ENCODE data around the gene RTTN. TPM values are rescaled to one million over a fixed set of nuclear protein-coding genes. Genes with fewer than 3 reads are reported as not detected.

The RTTN gene
- polyA plus RNA-seq, 1 of the 3 experiments (the other 2 are of a cell fraction) = 4.7 TPM

GRCh38 chr18:70148039-70148938 is 57.2 kb downstream of the RTTN start (continued):
- TF ChIP-seq, protein P1, sequence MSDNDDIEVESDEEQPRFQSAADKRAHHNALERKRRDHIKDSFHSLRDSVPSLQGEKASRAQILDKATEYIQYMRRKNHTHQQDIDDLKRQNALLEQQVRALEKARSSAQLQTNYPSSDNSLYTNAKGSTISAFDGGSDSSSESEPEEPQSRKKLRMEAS (IDR thresholded peaks at IDR 0.05; ENCODE audit: low read depth) = no peak
- TF ChIP-seq, protein P2, sequence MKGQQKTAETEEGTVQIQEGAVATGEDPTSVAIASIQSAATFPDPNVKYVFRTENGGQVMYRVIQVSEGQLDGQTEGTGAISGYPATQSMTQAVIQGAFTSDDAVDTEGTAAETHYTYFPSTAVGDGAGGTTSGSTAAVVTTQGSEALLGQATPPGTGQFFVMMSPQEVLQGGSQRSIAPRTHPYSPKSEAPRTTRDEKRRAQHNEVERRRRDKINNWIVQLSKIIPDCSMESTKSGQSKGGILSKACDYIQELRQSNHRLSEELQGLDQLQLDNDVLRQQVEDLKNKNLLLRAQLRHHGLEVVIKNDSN (IDR thresholded peaks at IDR 0.05; ENCODE audit: borderline replicate concordance, low read depth) = no peak

DNA sequence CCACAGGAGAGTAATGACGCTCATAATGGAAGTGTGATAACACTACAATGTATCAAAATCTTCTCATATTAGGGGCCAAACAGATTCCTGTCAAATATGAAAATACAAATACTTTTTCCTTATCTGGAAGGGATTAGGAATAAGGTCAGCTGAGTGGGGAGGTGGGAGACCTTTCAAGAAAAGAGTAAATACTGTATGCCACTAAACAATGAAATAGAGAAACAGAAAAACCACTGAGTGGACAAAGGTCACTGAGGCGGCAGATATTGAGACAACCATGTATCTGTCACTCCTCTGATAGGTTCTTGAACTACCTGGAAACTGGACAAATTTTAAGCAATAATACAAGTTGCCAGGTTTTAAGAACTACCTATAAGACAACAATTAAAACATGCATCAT is 59.3 kb downstream of the RTTN start:
- H3K4me3 ChIP-seq (ENCODE audit: low read depth in 2 of 2, low read length in 1 of 2) = no peak overlapping the region
- 97% methylated on average over 2 of the region's 2 CpGs for WGBS (ENCODE audit: low lambda C conversion rate)
- peaks cover 9% of the 10 kb centered on the region in 2 experiments for H3K36me3 ChIP-seq (replicated peaks in 1 of 2; ENCODE audit: control insufficient read depth in 1 of 2, insufficient read depth in 2 of 2, low read length in 1 of 2)
- ChIA-PET CTCF (no interaction called here), POLR2A (no interaction called here)
- H3K27ac ChIP-seq (ENCODE audit: low read depth in 2 of 2, low read length in 1 of 2) = no peak overlapping the region
- H3K27me3 ChIP-seq (ENCODE audit: insufficient read depth) = no peaks in the 10 kb centered on the region
- no peak overlapping the region for H3K4me2 ChIP-seq
- H3K9me3 ChIP-seq = no peaks in the 10 kb centered on the region
- H3K4me1 ChIP-seq (ENCODE audit: control insufficient read depth in 1 of 2, insufficient read depth in 2 of 2, low read depth in 1 of 2, low read length in 1 of 2) = no peaks in the 10 kb centered on the region; a peak in 1 of 4 replicates
- H4K20me1 ChIP-seq (ENCODE audit: insufficient read depth) = no peaks in the 10 kb centered on the region
- no peak overlapping the region for H2AFZ ChIP-seq (ENCODE audit: low read depth)
- no peaks in the 10 kb centered on the region for H3F3A ChIP-seq (replicated peaks; ENCODE audit: insufficient read depth)
- TF ChIP-seq GABPA (IDR thresholded peaks at IDR 0.05; ENCODE audit: low read depth) = no peak
- TF ChIP-seq REST (IDR thresholded peaks at IDR 0.05; ENCODE audit: low read depth, low read length) = no peak
- no peak for TF ChIP-seq ELF1 (IDR thresholded peaks at IDR 0.05)
- no peak for TF ChIP-seq MEF2A (IDR thresholded peaks at IDR 0.05; ENCODE audit: borderline replicate concordance, low read depth)
- TF ChIP-seq SMC3 (IDR thresholded peaks at IDR 0.05; ENCODE audit: low read depth, low read length) = no peak
- TF ChIP-seq SIN3A (IDR thresholded peaks at IDR 0.05; ENCODE audit: borderline replicate concordance, low read depth, low read length) = no peak
- no peak for TF ChIP-seq MXI1 (IDR thresholded peaks at IDR 0.05; ENCODE audit: low read depth, low read length)
- H3K79me2 ChIP-seq (ENCODE audit: insufficient read depth) = no peaks in the 10 kb centered on the region
- no peak overlapping the region for H3K9ac ChIP-seq
- no peaks in the 10 kb centered on the region for H3K9me2 ChIP-seq
- DNase-seq = no peak

DNA sequence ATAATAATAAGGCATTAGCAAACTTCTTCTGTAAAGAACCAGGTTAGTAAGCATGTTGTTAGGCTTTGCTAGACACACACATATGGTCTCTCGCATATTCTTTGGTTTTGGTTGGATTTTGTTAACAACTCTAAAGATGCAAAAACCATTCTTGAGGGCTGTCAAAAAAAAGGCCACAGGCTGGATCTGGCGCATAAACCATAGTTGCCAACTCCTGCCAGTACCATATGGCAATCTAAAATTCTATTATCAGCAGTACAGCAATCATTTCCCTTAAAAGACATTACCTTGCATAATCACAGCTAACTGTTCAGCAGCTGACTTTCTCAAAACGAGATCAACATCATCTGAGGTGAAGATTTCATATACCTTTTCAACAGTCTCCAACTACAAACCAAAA is 63.5 kb downstream of the RTTN start:
- Histone ChIP-seq H3K27me3 (ENCODE audit: insufficient read depth) (no peaks in the 10 kb centered on the region), H3F3A (replicated peaks; ENCODE audit: insufficient read depth) (no peaks in the 10 kb centered on the region), H3K79me2 (ENCODE audit: insufficient read depth) (no peaks in the 10 kb centered on the region), H3K4me2 (no peak overlapping the region), H3K27ac (ENCODE audit: low read depth in 2 of 2, low read length in 1 of 2) (no peak overlapping the region), H3K9me3 (no peaks in the 10 kb centered on the region), H2AFZ (ENCODE audit: low read depth) (no peak overlapping the region), H3K4me1 (ENCODE audit: control insufficient read depth in 1 of 2, insufficient read depth in 2 of 2, low read depth in 1 of 2, low read length in 1 of 2) (0 out of 4 replicates have a peak, but pooled peaks cover 0 to 1% of the 10 kb centered on the region in 2 experiments), H3K4me3 (ENCODE audit: low read depth in 2 of 2, low read length in 1 of 2) (no peak overlapping the region), H3K9ac (no peak overlapping the region), H4K20me1 (ENCODE audit: insufficient read depth) (no peaks in the 10 kb centered on the region), H3K36me3 (replicated peaks in 1 of 2; ENCODE audit: control insufficient read depth in 1 of 2, insufficient read depth in 2 of 2, low read length in 1 of 2) (peaks cover 7 to 17% of the 10 kb centered on the region in 2 experiments), H3K9me2 (no peaks in the 10 kb centered on the region)
- CTCF ChIA-PET = no interaction called here
- 84% methylated on average over 3 of the region's 3 CpGs for WGBS (ENCODE audit: low lambda C conversion rate)
- POLR2A ChIA-PET = no interaction called here
- no peak for DNase-seq
- TF ChIP-seq YY1 (IDR thresholded peaks at IDR 0.05; ENCODE audit: low read depth) = no peak
- TF ChIP-seq, protein P3, sequence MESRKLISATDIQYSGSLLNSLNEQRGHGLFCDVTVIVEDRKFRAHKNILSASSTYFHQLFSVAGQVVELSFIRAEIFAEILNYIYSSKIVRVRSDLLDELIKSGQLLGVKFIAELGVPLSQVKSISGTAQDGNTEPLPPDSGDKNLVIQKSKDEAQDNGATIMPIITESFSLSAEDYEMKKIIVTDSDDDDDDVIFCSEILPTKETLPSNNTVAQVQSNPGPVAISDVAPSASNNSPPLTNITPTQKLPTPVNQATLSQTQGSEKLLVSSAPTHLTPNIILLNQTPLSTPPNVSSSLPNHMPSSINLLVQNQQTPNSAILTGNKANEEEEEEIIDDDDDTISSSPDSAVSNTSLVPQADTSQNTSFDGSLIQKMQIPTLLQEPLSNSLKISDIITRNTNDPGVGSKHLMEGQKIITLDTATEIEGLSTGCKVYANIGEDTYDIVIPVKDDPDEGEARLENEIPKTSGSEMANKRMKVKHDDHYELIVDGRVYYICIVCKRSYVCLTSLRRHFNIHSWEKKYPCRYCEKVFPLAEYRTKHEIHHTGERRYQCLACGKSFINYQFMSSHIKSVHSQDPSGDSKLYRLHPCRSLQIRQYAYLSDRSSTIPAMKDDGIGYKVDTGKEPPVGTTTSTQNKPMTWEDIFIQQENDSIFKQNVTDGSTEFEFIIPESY (IDR thresholded peaks at IDR 0.05; ENCODE audit: borderline replicate concordance, low read depth) = no peak
- no peak for TF ChIP-seq REST (IDR thresholded peaks at IDR 0.05; ENCODE audit: low read depth, low read length)
- TF ChIP-seq ELF1 (IDR thresholded peaks at IDR 0.05) = no peak
- TF ChIP-seq CHD2 (IDR thresholded peaks at IDR 0.05; ENCODE audit: low read length, partially characterized antibody) = no peak
- no peak for TF ChIP-seq EZH2phosphoT487 (IDR thresholded peaks at IDR 0.05; ENCODE audit: borderline replicate concordance, low read depth)

Measured in SK-N-SH (cell line).